ENCODE results near the gene ZNF609. TPM values are rescaled to one million over a fixed set of nuclear protein-coding genes. Genes with fewer than 3 reads are reported as not detected.

Gene ZNF609
- total RNA-seq, 3 donors from 2014 or later (not counting 1 experiment from before 2014, with no cell fraction given): 40.3 to 59.7 (median 55.3) TPM

GRCh38 chr15:64731012-64731804 is 270.8 kb downstream of the ZNF609 start:
- Mint-ChIP-seq H3K36me3 (no peaks in the 10 kb centered on the region), H3K9me3 (no peaks in the 10 kb centered on the region), H3K4me1 (peaks cover 8 to 15% of the 10 kb centered on the region in 2 donors), H3K4me3 (no peak overlapping the region), H3K27ac (peak overlapping the region in 1 of 2 donors; percentile 74), H3K27me3 (ENCODE audit: low read depth in 2 of 2) (peaks cover 0 to 4% of the 10 kb centered on the region in 2 donors)
- no peaks in the 10 kb centered on the region for H3K36me3 ChIP-seq (ENCODE audit: control insufficient read depth, insufficient read depth, low read length)
- DNase-seq: peak; percentile 82 to 92
- H3K27me3 ChIP-seq (ENCODE audit: control insufficient read depth, insufficient read depth, low read length): no peaks in the 10 kb centered on the region
- peaks cover 9% of the 10 kb centered on the region for H3K4me1 ChIP-seq (ENCODE audit: control insufficient read depth, insufficient read depth, low read length)
- intact Hi-C loops (cut with micrococcal nuclease): loop anchor here (1.0 kb wide), 2 partner anchors 79 to 174 kb away; no protein-coding TSS in a partner anchor
- H3K9me3 ChIP-seq (ENCODE audit: control insufficient read depth, insufficient read depth, low read length): no peaks in the 10 kb centered on the region
- ATAC-seq: peak; percentile 75 to 84 (median 75)
- H3K4me3 ChIP-seq (ENCODE audit: low read length): no peak overlapping the region
- TF ChIP-seq CTCF (IDR thresholded peaks at IDR 0.05): peak; percentile 93
- 25% methylated on average over 16 of the region's 16 CpGs for whole genome bisulfite sequencing (ENCODE audit: insufficient coverage)
- no peak overlapping the region for H3K27ac ChIP-seq (ENCODE audit: low read length)

- Mint-ChIP-seq H3K27ac (peak overlapping the region in 1 of 2 donors; percentile 74), H3K36me3 (no peaks in the 10 kb centered on the region), H3K4me3 (no peak overlapping the region), H3K27me3 (ENCODE audit: low read depth in 2 of 2) (peaks cover 0 to 4% of the 10 kb centered on the region in 2 donors), H3K4me1 (peaks cover 8 to 15% of the 10 kb centered on the region in 2 donors), H3K9me3 (no peaks in the 10 kb centered on the region)
- Histone ChIP-seq H3K4me1 (ENCODE audit: control insufficient read depth, insufficient read depth, low read length) (peaks cover 9% of the 10 kb centered on the region), H3K9me3 (ENCODE audit: control insufficient read depth, insufficient read depth, low read length) (no peaks in the 10 kb centered on the region), H3K4me3 (ENCODE audit: low read length) (no peak overlapping the region), H3K36me3 (ENCODE audit: control insufficient read depth, insufficient read depth, low read length) (no peaks in the 10 kb centered on the region), H3K27me3 (ENCODE audit: control insufficient read depth, insufficient read depth, low read length) (no peaks in the 10 kb centered on the region), H3K27ac (ENCODE audit: low read length) (no peak overlapping the region)
- ATAC-seq: no peak
- TF ChIP-seq CTCF (IDR thresholded peaks at IDR 0.05): no peak
- DNase-seq: no peak
- WGBS (ENCODE audit: insufficient coverage): 68% methylated on average over 9 of the region's 9 CpGs
- intact Hi-C loops (cut with micrococcal nuclease): loop anchor here (1.0 kb wide), 2 partner anchors 79 to 174 kb away; no protein-coding TSS in a partner anchor
These were observed 271.4 kb downstream of the ZNF609 start for GRCh38 chr15:64731805-64732151.

GRCh38 chr15:64732156-64732860 is 271.9 kb downstream of the ZNF609 start:
- no peaks in the 10 kb centered on the region for H3K36me3 ChIP-seq (ENCODE audit: control insufficient read depth, insufficient read depth, low read length)
- no peaks in the 10 kb centered on the region for H3K27me3 ChIP-seq (ENCODE audit: control insufficient read depth, insufficient read depth, low read length)
- DNase-seq (no peak), ATAC-seq (no peak)
- Mint-ChIP-seq H3K4me1 (peaks cover 8 to 15% of the 10 kb centered on the region in 2 donors), H3K4me3 (no peak overlapping the region), H3K9me3 (no peaks in the 10 kb centered on the region), H3K36me3 (no peaks in the 10 kb centered on the region), H3K27ac (no peak overlapping the region), H3K27me3 (ENCODE audit: low read depth in 2 of 2) (peaks cover 0 to 4% of the 10 kb centered on the region in 2 donors)
- no peak overlapping the region for H3K27ac ChIP-seq (ENCODE audit: low read length)
- TF ChIP-seq CTCF (IDR thresholded peaks at IDR 0.05): no peak
- H3K4me3 ChIP-seq (ENCODE audit: low read length): no peak overlapping the region
- H3K9me3 ChIP-seq (ENCODE audit: control insufficient read depth, insufficient read depth, low read length): no peaks in the 10 kb centered on the region
- intact Hi-C loops (cut with micrococcal nuclease): no loop called here
- H3K4me1 ChIP-seq (ENCODE audit: control insufficient read depth, insufficient read depth, low read length): peaks cover 9% of the 10 kb centered on the region
- WGBS (ENCODE audit: insufficient coverage): 94% methylated on average over 6 of the region's 7 CpGs

Other genes starting within 250 kb of the ZNF609 start
- gene CSNK1G1, start 104.4 kb upstream of the ZNF609 start, total RNA-seq: 10 to 100 TPM; 26.2 to 36.8 (median 34.0) TPM
- 1 to 10 TPM; 1.4 to 2.2 (median 1.9) TPM for gene PCLAF, start 79.1 kb upstream of the ZNF609 start, total RNA-seq
- 10 to 100 TPM; 32.9 to 37.1 (median 33.7) TPM for gene TRIP4, start 72.7 kb upstream of the ZNF609 start, total RNA-seq